NCI-H2227 treated with DMSO at 0.1 percent for 48 hours (cell line): ENCODE results near the gene RHBG.

Experiments used
- DNase-seq: peaks from one replicate; lab custom pipeline; 2025; lab: John Stamatoyannopoulos, UW

RHBG gene

GRCh38 chr1:156407344-156407743 is 38.3 kb downstream of the RHBG start:
- DNase-seq: no peak

GRCh38 chr1:156407760-156408159 is 38.7 kb downstream of the RHBG start:
- no peak for DNase-seq

GRCh38 chr1:156409439-156409838 is 40.4 kb downstream of the RHBG start:
- DNase-seq: no peak

GRCh38 chr1:156410238-156410637 is 41.2 kb downstream of the RHBG start:
- DNase-seq: no peak

GRCh38 chr1:156410740-156411139 is 41.7 kb downstream of the RHBG start:
- DNase-seq: no peak

- no peak for DNase-seq
These were observed 43.8 kb downstream of the RHBG start for GRCh38 chr1:156412653-156413321.

- no peak for DNase-seq
These were observed 44.6 kb downstream of the RHBG start for GRCh38 chr1:156413391-156414246.

- no peak for DNase-seq
These were observed 45.6 kb downstream of the RHBG start for GRCh38 chr1:156414461-156415064.

GRCh38 chr1:156416993-156417392 is 48.0 kb downstream of the RHBG start:
- DNase-seq: no peak

GRCh38 chr1:156417401-156418020 is 48.5 kb downstream of the RHBG start:
- no peak for DNase-seq

- no peak for DNase-seq
These were observed 49.5 kb downstream of the RHBG start for GRCh38 chr1:156418416-156419070.

- DNase-seq: no peak
These were observed 50.8 kb downstream of the RHBG start for GRCh38 chr1:156419854-156420204.

GRCh38 chr1:156420205-156421061 is 51.4 kb downstream of the RHBG start:
- no peak for DNase-seq

- DNase-seq: peak; percentile 85
These were observed 52.3 kb downstream of the RHBG start for GRCh38 chr1:156421062-156421938.

- no peak for DNase-seq
These were observed 53.1 kb downstream of the RHBG start for GRCh38 chr1:156421939-156422601.

- no peak for DNase-seq
These were observed 53.6 kb downstream of the RHBG start for GRCh38 chr1:156422602-156423091.

GRCh38 chr1:156423422-156424352 is 54.7 kb downstream of the RHBG start:
- DNase-seq: no peak

- no peak for DNase-seq
These were observed 55.9 kb downstream of the RHBG start for GRCh38 chr1:156424806-156425432.
